COLO668 (cell line): ENCODE data around the gene SDCBP2.

Experiments used
- DNase-seq: peaks from one replicate; lab custom pipeline; 2025; ENCODE audit not compliant: unreplicated experiment; lab: John Stamatoyannopoulos, UW

SDCBP2 gene

DNA sequence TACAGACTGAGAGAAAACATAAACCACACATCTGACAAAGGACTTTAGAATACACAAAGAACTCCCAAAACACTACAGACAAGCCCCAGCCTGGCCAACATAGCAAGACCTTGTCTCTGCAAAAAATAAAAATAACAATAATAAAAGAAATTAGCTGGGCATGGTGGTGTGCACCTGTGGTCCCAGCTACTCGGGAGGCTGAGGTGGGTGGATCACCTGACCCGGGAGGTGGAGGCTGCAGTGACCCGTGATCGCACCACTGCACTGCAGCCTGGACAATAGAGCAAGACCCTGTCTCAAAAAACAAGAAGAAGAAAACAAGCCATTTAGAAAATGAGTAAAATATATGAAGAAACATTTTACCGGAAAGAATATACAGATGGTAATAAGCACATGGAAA is 13.1 kb downstream of the SDCBP2 start:
- no peak for DNase-seq

GRCh38 chr20:1313236-1313964 is 15.5 kb downstream of the SDCBP2 start:
- DNase-seq, result peak; percentile 82

GRCh38 chr20:1312904-1313235 is 16.1 kb downstream of the SDCBP2 start:
- DNase-seq, result no peak

GRCh38 chr20:1312308-1312707 is 16.6 kb downstream of the SDCBP2 start:
- DNase-seq, result no peak

GRCh38 chr20:1310506-1311190 is 18.3 kb downstream of the SDCBP2 start:
- DNase-seq, result no peak

DNA sequence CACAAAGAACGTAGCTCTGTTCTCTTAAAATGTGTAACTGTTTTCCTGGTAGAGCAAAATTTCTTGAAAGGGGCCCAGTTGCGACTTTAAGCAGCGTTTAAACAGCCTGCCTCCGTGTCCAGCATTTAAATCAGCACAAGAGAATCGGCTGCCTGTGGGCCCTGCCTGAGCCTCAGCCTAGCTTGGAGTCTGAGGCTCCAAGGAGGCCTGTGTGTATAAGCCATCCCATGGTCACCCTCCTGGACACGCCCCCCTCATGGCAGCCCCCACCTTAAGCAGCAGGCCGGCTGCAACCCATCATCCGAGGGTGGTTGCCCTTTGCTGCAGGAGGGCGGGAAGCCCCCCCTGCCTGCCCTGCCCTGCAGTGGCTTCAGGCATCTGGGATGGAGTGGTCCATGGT is 18.9 kb downstream of the SDCBP2 start:
- DNase-seq, result no peak

GRCh38 chr20:1309439-1309847 is 19.5 kb downstream of the SDCBP2 start:
- no peak for DNase-seq

DNA sequence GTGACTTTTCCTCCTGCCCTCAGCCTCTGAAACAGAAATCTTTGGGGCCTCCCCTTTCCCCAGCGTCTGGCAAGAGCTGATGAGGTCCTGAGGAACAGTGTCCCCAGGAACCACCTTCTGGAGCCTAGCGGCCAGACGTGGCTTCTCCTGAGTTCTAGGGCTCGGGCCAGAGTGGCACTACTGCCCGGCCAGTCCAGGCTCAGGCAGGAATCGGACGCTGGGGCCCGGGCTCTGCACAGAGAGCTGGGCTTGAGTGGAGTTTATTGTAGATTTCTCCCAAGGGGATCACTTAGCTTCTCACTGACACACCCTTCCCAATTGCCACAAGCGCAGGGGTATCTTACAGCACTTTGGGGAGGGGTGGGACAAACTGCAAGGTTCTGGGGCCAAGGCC is 20.2 kb downstream of the SDCBP2 start:
- no peak for DNase-seq

DNA sequence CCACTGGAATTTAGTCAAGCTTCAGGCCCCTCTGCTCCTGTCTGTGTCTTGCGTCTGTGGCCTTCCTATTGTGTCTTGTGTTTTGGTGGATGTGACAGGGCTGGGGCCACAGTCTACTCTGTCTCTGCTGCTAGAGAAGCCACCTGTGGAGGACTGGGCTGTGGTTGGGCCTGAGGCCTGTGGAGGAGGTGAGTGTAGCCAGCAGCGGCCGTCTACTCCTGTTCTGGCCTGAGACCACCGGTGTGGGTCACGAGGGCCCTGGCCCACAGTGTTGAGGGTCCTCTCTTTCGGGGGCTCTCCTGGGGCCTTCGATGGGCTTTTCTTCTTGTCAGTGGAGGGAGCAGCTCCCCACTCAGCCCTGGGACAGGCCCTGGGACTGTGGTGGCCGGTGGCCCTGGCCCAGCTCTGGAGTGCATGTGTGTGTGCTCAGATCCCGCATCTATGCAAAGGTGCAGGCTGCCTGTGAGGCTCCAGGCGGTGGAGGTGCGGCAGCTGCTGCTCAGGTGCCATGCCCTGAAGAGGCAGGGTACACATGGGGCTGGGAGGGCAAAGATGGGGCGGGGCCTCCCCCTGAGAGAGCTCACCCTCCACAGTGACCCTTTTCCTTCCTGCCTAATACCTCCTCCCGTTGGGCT is 20.8 kb downstream of the SDCBP2 start:
- no peak for DNase-seq

DNA sequence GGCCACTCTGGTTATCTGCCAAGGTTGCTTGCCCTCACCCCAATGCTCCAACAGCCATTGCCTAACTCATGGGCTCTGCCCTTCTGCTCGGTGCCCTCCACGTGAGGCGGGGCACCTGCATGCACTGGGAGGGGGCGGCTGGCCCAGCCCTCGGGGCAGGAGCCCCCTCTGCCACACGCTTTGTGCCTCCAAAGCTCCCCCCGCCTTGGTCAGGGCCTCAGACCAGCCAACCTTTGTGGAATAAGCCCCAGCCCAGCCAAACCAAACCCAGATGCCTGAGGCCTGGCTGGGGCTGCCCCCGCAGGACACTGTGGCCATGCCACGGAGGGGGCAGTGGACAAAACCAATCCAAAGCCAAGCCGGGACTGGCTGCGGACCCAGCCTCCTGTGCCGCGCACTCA is 21.4 kb downstream of the SDCBP2 start:
- DNase-seq, result no peak

DNA sequence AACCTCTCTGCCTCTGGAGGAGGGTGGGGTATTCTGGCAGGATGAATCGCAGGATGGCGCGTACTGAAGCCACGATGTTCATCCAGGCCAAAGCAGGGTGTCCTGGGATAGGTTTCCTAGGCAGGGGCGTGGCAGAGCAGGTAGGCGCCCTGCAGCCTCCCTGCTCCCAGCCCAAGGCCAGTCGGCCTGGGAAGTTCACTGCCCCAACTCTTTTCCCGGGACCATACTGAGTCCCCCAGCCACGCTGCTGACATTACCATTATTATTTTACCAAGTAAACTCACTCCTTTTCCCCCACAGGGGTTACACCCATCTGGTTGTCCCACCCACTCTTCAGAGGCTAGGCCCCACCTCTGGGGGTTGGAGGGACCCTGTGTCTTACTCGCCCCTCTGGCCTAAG is 21.8 kb downstream of the SDCBP2 start:
- DNase-seq, result no peak

GRCh38 chr20:1306316-1307135 is 22.4 kb downstream of the SDCBP2 start:
- no peak for DNase-seq

- DNase-seq, result no peak
Observed at GRCh38 chr20:1305712-1306111, 23.2 kb downstream of the SDCBP2 start.

DNA sequence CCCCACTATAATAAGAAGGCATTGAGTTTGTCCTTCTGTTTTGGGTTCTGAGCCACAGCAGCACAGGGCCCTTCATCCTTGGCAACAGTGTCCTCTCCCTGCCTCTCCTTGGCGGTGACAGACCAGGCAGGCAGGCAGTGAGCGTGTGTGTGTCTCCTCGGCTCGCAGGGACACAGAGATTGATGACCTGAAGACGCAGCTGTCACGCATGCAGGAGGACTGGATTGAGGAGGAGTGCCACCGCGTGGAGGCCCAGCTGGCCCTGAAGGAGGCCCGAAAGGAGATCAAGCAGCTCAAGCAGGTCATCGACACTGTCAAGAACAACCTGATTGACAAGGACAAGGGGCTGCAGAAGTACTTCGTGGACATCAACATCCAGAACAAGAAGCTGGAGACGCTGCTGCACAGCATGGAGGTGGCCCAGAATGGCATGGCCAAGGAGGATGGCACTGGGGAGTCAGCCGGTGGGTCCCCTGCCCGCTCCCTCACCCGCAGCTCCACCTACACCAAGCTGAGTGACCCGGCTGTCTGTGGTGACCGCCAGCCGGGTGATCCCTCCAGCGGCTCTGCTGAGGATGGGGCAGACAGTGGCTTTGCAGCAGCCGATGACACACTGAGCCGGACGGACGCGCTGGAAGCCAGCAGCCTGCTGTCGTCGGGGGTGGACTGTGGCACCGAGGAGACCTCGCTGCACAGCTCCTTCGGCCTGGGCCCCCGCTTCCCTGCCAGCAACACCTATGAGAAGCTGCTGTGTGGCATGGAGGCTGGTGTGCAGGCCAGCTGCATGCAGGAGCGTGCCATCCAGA is 24.0 kb downstream of the SDCBP2 start:
- DNase-seq, result no peak

DNA sequence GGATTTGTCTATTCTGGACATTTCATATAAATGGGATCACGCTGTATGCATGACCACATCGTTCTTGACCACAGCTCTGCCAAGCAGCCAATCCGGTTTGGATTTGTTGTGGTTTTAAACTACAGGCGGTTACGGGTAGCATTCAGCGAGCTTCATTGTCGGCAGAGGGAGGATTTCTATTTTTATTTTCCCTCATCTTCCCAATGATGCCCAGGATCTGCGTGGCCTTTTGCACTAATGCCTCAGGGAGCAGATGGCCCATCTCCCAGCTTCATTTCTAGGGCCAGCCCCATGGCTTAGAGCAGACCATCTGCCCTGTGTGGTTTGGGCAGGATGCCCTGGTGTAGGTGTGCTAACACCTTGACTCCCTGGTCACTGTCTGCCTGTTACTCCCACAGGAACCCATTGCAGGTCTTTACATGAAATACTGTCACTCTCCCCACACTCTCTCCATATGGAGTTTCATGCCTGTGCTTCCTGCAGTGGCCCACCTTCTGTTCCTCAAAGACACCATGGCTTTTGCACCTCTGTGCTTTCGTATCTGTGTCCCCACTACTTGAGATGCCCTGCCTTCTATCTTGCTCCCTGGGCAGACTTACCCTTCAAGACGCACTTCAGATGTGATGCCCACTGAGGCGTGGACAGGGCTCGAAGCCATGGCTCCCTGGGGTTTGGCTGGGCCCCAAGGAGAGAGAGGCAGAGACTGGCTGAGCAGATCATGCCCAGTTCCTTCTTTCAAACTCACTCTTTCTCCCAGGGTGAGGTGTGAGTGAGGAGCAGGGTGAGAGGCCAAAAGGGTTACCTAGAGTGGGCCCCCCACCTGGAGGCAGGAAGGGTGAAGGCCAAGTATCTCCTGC is 26.0 kb downstream of the SDCBP2 start:
- no peak for DNase-seq

DNA sequence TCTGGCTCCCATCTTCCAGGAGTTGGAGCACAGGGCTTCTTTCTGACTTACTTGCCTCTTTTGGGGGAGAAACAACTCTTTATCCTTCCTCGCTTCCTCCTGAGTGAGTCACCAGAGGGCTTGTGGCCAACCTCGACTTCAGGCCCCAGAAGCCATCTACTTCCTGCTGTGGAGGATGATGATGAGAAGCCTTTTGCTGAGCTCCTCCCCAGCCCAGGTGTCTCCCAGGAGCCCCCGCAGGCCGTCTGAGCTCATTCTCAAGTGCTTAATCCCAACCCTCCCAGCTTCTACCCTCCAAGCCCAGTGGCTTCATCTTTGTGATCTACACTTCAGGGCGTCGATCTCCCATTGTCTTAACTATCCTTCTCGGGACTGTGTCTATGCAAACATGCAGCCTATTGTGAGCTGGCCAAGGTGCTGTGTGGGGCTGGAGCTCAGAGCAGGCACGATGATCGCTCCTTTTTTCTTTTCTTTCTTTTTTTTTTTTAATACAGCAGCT is 27.9 kb downstream of the SDCBP2 start:
- DNase-seq, result no peak

DNA sequence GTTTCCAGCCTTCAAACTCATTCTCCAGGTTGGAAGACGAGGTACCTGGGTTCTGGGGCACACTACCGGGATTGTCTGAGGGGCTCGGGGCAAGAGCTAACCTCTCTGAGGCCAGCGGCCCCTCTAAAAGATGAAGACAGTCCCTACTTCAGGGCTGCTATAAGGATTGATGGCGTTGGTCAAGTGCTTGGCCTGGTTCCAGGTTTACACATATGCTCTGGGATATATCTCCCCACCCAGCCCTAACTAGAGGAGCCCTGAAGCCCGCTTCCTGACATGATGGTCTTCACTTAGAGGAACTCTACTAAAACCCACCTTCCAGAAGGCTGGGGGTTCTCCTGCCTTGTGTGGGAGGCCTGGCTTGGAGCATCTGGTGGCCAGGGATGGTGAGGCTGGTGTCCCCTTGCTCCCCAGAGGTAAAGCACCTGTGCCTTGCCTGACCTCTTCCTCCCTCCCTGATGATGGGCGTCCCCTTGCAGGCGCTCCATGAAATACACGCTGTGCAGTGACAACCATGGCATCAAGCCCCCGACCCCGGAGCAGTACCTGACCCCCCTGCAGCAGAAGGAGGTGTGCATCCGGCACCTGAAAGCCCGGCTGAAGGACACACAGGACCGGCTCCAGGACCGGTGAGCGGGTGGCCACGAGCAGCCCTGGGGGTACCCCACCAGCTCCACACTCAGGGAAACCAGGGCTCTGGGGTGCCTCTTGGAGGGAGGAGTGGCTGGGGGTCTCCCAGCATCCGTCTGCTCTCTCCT is 28.7 kb downstream of the SDCBP2 start:
- no peak for DNase-seq

DNA sequence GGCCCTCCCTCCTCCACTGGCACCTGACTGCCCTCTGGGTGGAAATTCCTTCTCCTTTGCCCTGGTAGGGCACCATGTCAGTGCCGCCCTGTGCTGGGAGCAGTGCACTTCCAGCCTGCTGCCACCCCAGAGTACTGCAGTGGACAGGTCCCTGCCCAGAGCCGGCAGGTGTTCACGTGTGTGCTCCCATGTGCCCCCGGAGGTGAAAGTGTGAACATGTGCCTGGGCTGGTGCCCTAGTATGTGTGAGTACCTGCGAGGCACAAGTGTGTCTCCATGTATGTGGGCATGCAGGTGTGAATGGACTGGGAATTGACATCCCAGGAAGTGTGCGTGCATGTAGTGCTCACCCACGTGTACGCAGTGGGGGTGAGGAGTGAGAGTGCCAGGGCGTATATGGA is 29.4 kb downstream of the SDCBP2 start:
- peak; percentile 57 for DNase-seq
